Mesenchymal stem cell (in vitro differentiated cells and primary cell): ENCODE data around the gene AP1B1.

Source experiments
- DNase-seq: peaks from one replicate; pipeline ENCODE4 v3.0.0-alpha.2; 2013
- H2AFZ ChIP-seq: one replicate; pipeline ENCODE4 v1.6.1; 2013; ENCODE audit warnings: low read depth, mild to moderate bottlenecking, control low read depth, inconsistent platforms, low read length, moderate library complexity
- H2AK5ac ChIP-seq: 2 replicates; pipeline ENCODE4 v1.6.1; 2013; ENCODE audit warnings: low read length, moderate library complexity, mild to moderate bottlenecking, inconsistent platforms; ENCODE audit not compliant: severe bottlenecking
- H2BK120ac ChIP-seq: one replicate; pipeline ENCODE4 v1.6.1; 2013; ENCODE audit warnings: low read depth, mild to moderate bottlenecking, inconsistent platforms, low read length, moderate library complexity
- H2BK12ac ChIP-seq, 2 experiments: one replicate each; pipeline ENCODE4 v1.6.1; 2013; ENCODE audit warnings: inconsistent platforms in 2 of 2, low read length in 2 of 2, mild to moderate bottlenecking in 2 of 2, moderate library complexity in 2 of 2, control low read depth in 1 of 2
- H2BK15ac ChIP-seq: one replicate; pipeline ENCODE4 v1.6.1; 2013; ENCODE audit warnings: mild to moderate bottlenecking, low read depth, inconsistent platforms; ENCODE audit not compliant: poor library complexity, severe bottlenecking
- H2BK5ac ChIP-seq: 2 replicates; pipeline ENCODE4 v1.6.1; 2013; ENCODE audit warnings: low read depth, mild to moderate bottlenecking, low read length, control low read depth, inconsistent platforms; ENCODE audit not compliant: poor library complexity, severe bottlenecking
- H3K14ac ChIP-seq, 2 experiments: one replicate each; pipeline ENCODE4 v1.6.1; 2013; ENCODE audit warnings: inconsistent platforms in 2 of 2, low read length in 2 of 2, control low read depth in 1 of 2, mild to moderate bottlenecking in 1 of 2, moderate library complexity in 1 of 2
- H3K18ac ChIP-seq, 2 experiments: one replicate each; pipeline ENCODE4 v1.6.1; 2013; ENCODE audit warnings: inconsistent platforms in 2 of 2, low read length in 2 of 2, control low read depth in 1 of 2, low read depth in 1 of 2, mild to moderate bottlenecking in 1 of 2
- H3K23ac ChIP-seq, 2 experiments: one replicate each; pipeline ENCODE4 v1.6.1; 2013; ENCODE audit warnings: inconsistent platforms in 2 of 2, low read length in 2 of 2, mild to moderate bottlenecking in 2 of 2, moderate library complexity in 2 of 2, control low read depth in 1 of 2
- H3K27ac ChIP-seq: 2 replicates; pipeline ENCODE4 v1.5.1; 2013; ENCODE audit warnings: mild to moderate bottlenecking, moderate library complexity, low read length, control low read depth, inconsistent platforms; ENCODE audit not compliant: poor library complexity, severe bottlenecking
- H3K27me3 ChIP-seq, 2 experiments: 2 replicates each; pipeline versions ENCODE4 v1.6.1 to v1.7.0; 2013; ENCODE audit warnings: low read length in 2 of 2, mild to moderate bottlenecking in 2 of 2, moderate library complexity in 2 of 2, control low read depth in 1 of 2, inconsistent platforms in 1 of 2; ENCODE audit not compliant: control insufficient read depth in 1 of 2, insufficient read depth in 1 of 2
- H3K36me3 ChIP-seq, 2 experiments: 2 replicates each; pipeline versions ENCODE4 v1.6.1 to v1.7.0; 2013; ENCODE audit warnings: low read length in 2 of 2, control low read depth in 1 of 2, inconsistent platforms in 1 of 2, low read depth in 1 of 2, mild to moderate bottlenecking in 1 of 2; ENCODE audit not compliant: insufficient read depth in 2 of 2, control insufficient read depth in 1 of 2
- H3K4ac ChIP-seq, 2 experiments: one replicate each; pipeline ENCODE4 v1.6.1; 2013; ENCODE audit warnings: inconsistent platforms in 2 of 2, low read length in 2 of 2, mild to moderate bottlenecking in 2 of 2, moderate library complexity in 2 of 2, control low read depth in 1 of 2, low read depth in 1 of 2
- H3K4me1 ChIP-seq: 2 replicates; pipeline ENCODE4 v1.6.1; 2013; ENCODE audit warnings: low read depth, low read length, control low read depth; ENCODE audit not compliant: control insufficient read depth, insufficient read depth
- H3K4me2 ChIP-seq: 2 replicates; pipeline ENCODE4 v1.6.1; 2013; ENCODE audit warnings: low read length, mild to moderate bottlenecking, inconsistent platforms; ENCODE audit not compliant: poor library complexity, severe bottlenecking
- H3K4me3 ChIP-seq, 2 experiments: 2 replicates each; pipeline versions ENCODE4 v1.5.1 to v1.7.0; 2013; ENCODE audit warnings: low read length in 2 of 2, mild to moderate bottlenecking in 2 of 2, control low read depth in 1 of 2, low read depth in 1 of 2; ENCODE audit not compliant: insufficient read depth in 1 of 2
- H3K79me1 ChIP-seq: replicated peaks from 2 replicates; pipeline ENCODE4 v1.6.1; 2013; ENCODE audit warnings: mild to moderate bottlenecking, control low read depth, low read length, inconsistent platforms; ENCODE audit not compliant: poor library complexity, severe bottlenecking
- H3K9ac ChIP-seq: 2 replicates; pipeline ENCODE4 v1.7.0; 2013; ENCODE audit warnings: mild to moderate bottlenecking, low read length, moderate library complexity
- H3K9me3 ChIP-seq: 2 replicates; pipeline ENCODE4 v1.7.0; 2013; ENCODE audit warnings: mild to moderate bottlenecking, low read length; ENCODE audit not compliant: control insufficient read depth
- H4K8ac ChIP-seq: one replicate; pipeline ENCODE4 v1.6.1; 2013; ENCODE audit warnings: inconsistent platforms, mild to moderate bottlenecking, low read length, moderate library complexity
- H4K91ac ChIP-seq: one replicate; pipeline ENCODE4 v1.6.1; 2013; ENCODE audit warnings: mild to moderate bottlenecking, low read length, inconsistent platforms
- WGBS: methylation state at CpG from one replicate; pipeline ENCODE4 v1.1.7; 2013; ENCODE audit warnings: mixed read lengths; 5-methylcytosine and 5-hydroxymethylcytosine counted together

The AP1B1 gene

DNA sequence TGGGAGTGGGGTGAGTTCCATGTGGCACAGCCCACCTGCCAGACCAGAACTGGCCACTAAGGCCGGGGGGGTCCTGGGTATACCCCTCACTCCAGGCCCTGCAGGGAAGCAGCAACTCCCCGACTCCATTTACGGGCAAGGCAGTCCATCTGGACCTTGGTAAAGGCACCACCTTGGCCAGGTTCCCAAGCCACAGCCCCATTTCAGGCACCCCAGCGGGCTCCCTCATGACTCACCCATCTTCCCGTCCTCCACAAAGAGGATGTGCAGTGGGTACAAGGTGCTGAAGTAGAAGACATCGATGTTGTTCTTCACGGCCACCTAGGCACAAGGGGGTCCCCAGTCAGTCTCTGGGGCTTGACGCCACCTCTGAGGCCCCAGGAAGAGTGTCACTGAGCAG lies 57.2 kb downstream of the AP1B1 start:
- Histone ChIP-seq H3K27me3 (no peaks in the 10 kb centered on the region), H2BK5ac (no peak overlapping the region), H4K8ac (peak overlapping the region; percentile 90), H3K9me3 (no peaks in the 10 kb centered on the region), H2AK5ac (peak overlapping the region; percentile 31), H3K27ac (peak overlapping the region; percentile 5), H3K4me2 (peak overlapping the region; percentile 25), H3K14ac (peak overlapping the region in 1 of 2 experiments; percentile 92), H3K79me1 (peaks cover 1% of the 10 kb centered on the region), H3K36me3 (peaks cover 40 to 97% of the 10 kb centered on the region in 2 experiments), H2AFZ (no peak overlapping the region), H2BK15ac (peak overlapping the region; percentile 93), H3K4me1 (peaks cover 39% of the 10 kb centered on the region), H3K9ac (no peak overlapping the region), H3K23ac (peak overlapping the region in 1 of 2 experiments; percentile 24), H2BK120ac (peak overlapping the region; percentile 69), H2BK12ac (peak overlapping the region; percentile 38 to 71), H3K18ac (peak overlapping the region; percentile 83 to 84), H3K4me3 (no peak overlapping the region), H3K4ac (peak overlapping the region; percentile 57 to 84), H4K91ac (peak overlapping the region; percentile 93)
- 84% methylated on average over 8 of the region's 8 CpGs for WGBS
- no peak for DNase-seq

DNA sequence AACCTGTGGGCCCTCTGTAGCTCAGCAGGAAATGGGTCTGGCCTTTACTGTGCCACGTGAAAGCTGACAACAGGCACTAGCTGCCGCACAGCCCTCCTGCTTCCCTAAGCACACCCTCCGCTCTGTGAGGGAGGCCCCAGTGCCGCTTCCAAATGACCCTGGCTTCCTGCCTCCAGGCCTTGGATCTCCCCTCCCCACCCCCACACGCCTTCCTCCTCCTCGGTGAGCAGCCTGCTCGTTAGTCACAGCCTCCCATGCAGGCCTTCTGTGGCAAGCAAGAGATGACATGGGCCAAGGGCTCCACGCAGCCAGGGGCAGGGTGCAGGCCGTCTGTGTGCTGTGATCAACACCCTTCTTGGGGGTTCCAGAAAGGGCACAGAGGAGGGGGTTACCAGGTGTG lies 57.6 kb downstream of the AP1B1 start:
- H2BK15ac ChIP-seq: peak overlapping the region; percentile 93
- 16% methylated on average over 9 of the region's 9 CpGs for WGBS

DNA sequence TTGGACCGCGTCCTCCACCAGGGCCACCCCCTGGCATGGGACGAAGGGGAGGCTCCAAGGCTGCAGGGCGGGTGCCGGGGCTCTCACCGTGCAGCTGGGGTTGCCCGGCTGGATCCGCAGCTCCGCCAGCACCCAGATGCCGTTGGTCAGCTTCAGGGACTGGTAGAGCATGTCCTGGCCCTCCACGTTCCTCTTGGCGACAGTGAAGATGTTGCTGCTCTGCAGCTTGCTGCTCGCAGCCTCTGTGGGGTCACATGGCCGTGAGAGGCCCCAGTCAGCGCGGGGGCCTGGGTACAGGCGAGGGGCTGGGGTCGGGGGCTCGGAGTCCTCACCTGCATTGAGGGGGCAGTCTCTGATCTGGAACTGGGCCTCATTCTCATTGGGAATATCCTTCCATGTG lies 58.1 kb downstream of the AP1B1 start:
- Histone ChIP-seq H3K4ac (peak overlapping the region in 1 of 2 experiments; percentile 70), H3K9me3 (no peaks in the 10 kb centered on the region), H3K14ac (peak overlapping the region in 1 of 2 experiments; percentile 63), H3K4me3 (no peak overlapping the region), H2AFZ (no peak overlapping the region), H2AK5ac (no peak overlapping the region), H4K91ac (peak overlapping the region; percentile 57), H3K36me3 (peaks cover 35 to 94% of the 10 kb centered on the region in 2 experiments), H2BK120ac (no peak overlapping the region), H3K4me2 (no peak overlapping the region), H2BK12ac (peak overlapping the region in 1 of 2 experiments; percentile 46), H3K79me1 (no peaks in the 10 kb centered on the region), H3K18ac (peak overlapping the region in 1 of 2 experiments; percentile 67), H3K4me1 (peaks cover 37% of the 10 kb centered on the region), H4K8ac (peak overlapping the region; percentile 57), H3K27ac (no peak overlapping the region), H3K23ac (no peak overlapping the region), H2BK15ac (no peak overlapping the region), H3K27me3 (no peaks in the 10 kb centered on the region), H3K9ac (no peak overlapping the region), H2BK5ac (no peak overlapping the region)
- WGBS: 91% methylated on average over 19 of the region's 19 CpGs
- DNase-seq: no peak

More for the DNA sequence above, 57.6 kb downstream of the AP1B1 start:
- Histone ChIP-seq H2AFZ (no peak overlapping the region), H3K4me1 (peaks cover 39% of the 10 kb centered on the region), H4K91ac (peak overlapping the region; percentile 93), H2BK12ac (peak overlapping the region; percentile 38 to 71), H2BK5ac (no peak overlapping the region), H3K4me3 (no peak overlapping the region), H3K14ac (peak overlapping the region in 1 of 2 experiments; percentile 92), H3K27ac (peak overlapping the region; percentile 5), H3K36me3 (peaks cover 36 to 97% of the 10 kb centered on the region in 2 experiments), H4K8ac (peak overlapping the region; percentile 90), H3K79me1 (no peaks in the 10 kb centered on the region), H3K23ac (peak overlapping the region in 1 of 2 experiments; percentile 24), H3K9ac (no peak overlapping the region), H3K4me2 (peak overlapping the region; percentile 25), H3K18ac (peak overlapping the region; percentile 83 to 84), H3K4ac (peak overlapping the region; percentile 57 to 84), H2BK120ac (no peak overlapping the region), H2AK5ac (peak overlapping the region; percentile 31), H3K27me3 (no peaks in the 10 kb centered on the region), H3K9me3 (no peaks in the 10 kb centered on the region)
- DNase-seq: peak; percentile 77

DNA sequence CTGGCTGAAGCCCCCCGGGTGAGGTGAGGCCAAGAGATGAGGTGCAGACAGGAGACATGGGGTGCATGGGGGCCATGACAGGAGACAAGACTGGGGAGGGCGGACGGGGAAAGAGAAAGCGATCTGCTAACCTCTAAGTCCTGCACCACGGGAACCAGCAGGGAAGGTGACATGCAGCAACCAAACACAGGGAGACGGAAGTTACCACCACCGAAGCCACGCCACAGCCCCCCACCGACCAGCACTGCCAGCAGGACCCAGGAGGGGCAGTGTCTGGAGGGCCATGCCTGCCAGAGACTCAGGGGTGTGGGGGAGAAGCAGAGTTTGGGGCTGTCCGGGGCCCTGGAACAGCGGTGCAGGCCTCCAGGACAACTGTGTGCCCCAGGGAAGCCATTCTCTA lies 58.8 kb downstream of the AP1B1 start:
- no peaks in the 10 kb centered on the region for H3K9me3 ChIP-seq
- H3K9ac ChIP-seq: no peak overlapping the region
- 91% methylated on average over 11 of the region's 11 CpGs for WGBS
- H3K36me3 ChIP-seq: peaks cover 32 to 88% of the 10 kb centered on the region in 2 experiments
- H2BK120ac ChIP-seq: no peak overlapping the region
- DNase-seq: no peak
- no peak overlapping the region for H3K18ac ChIP-seq
- peak overlapping the region; percentile 7 for H4K91ac ChIP-seq
- H2AFZ ChIP-seq: no peak overlapping the region
- no peak overlapping the region for H3K14ac ChIP-seq
- H2BK5ac ChIP-seq: no peak overlapping the region
- H4K8ac ChIP-seq: no peak overlapping the region
- H3K27ac ChIP-seq: no peak overlapping the region
- H3K4me2 ChIP-seq: no peak overlapping the region
- no peak overlapping the region for H2AK5ac ChIP-seq
- no peaks in the 10 kb centered on the region for H3K79me1 ChIP-seq
- H3K4me3 ChIP-seq: no peak overlapping the region
- no peak overlapping the region for H2BK12ac ChIP-seq
- no peaks in the 10 kb centered on the region for H3K27me3 ChIP-seq
- peak overlapping the region; percentile 44 for H2BK15ac ChIP-seq
- H3K23ac ChIP-seq: no peak overlapping the region
- peaks cover 34% of the 10 kb centered on the region for H3K4me1 ChIP-seq
- no peak overlapping the region for H3K4ac ChIP-seq
